ENCODE results near the gene PTH1R.

Gene PTH1R

GRCh38 chr3:46942481-46943236 lies 65.1 kb downstream of the PTH1R start:
- no peak for DNase-seq (ENCODE audit: insufficient read length, low spot score)
- FAIRE-seq = no peak
- no peak for TF ChIP-seq CTCF (IDR thresholded peaks at IDR 0.05; ENCODE audit: insufficient read depth, missing control alignments)

GRCh38 chr3:46943237-46944187 lies 66.0 kb downstream of the PTH1R start:
- FAIRE-seq (no peak), DNase-seq (ENCODE audit: insufficient read length, low spot score) (no peak)
- TF ChIP-seq CTCF (IDR thresholded peaks at IDR 0.05; ENCODE audit: insufficient read depth, missing control alignments) = no peak

- no peak for TF ChIP-seq CTCF (IDR thresholded peaks at IDR 0.05; ENCODE audit: insufficient read depth, missing control alignments)
- no peak for DNase-seq (ENCODE audit: insufficient read length, low spot score)
- FAIRE-seq = no peak
Measured at GRCh38 chr3:46944191-46944590, 66.7 kb downstream of the PTH1R start.

- no peak for TF ChIP-seq CTCF (IDR thresholded peaks at IDR 0.05; ENCODE audit: insufficient read depth, missing control alignments)
- FAIRE-seq = no peak
- DNase-seq (ENCODE audit: insufficient read length, low spot score) = no peak
Measured at GRCh38 chr3:46946416-46946815, 68.9 kb downstream of the PTH1R start.

- DNase-seq (ENCODE audit: insufficient read length, low spot score) (no peak), FAIRE-seq (no peak)
- no peak for TF ChIP-seq CTCF (IDR thresholded peaks at IDR 0.05; ENCODE audit: insufficient read depth, missing control alignments)
Measured at GRCh38 chr3:46946856-46947545, 69.5 kb downstream of the PTH1R start.

GRCh38 chr3:46947546-46947901 lies 70.0 kb downstream of the PTH1R start:
- no peak for DNase-seq (ENCODE audit: insufficient read length, low spot score)
- no peak for FAIRE-seq
- no peak for TF ChIP-seq CTCF (IDR thresholded peaks at IDR 0.05; ENCODE audit: insufficient read depth, missing control alignments)

Data from D721Med (cell line).